Measurements from ENCODE around the gene DIP2A.
A peak's percentile ranks its signal among the peaks of the same experiment; 100 is the strongest.
"Not testable (repeated sequence)": the region's sequence is repeated elsewhere in the genome, so short reads cannot be mapped to it uniquely, and the experiment has no call there.

DIP2A gene

GRCh38 chr21:46459024-46459355 is 299 bp downstream of the DIP2A start:
- Histone ChIP-seq H3K9me3 (ENCODE audit: low read depth, low read length) (no peaks in the 10 kb centered on the region), H3K9ac (ENCODE audit: insufficient read length) (peak overlapping the region; percentile 86), H3K36me3 (ENCODE audit: insufficient read depth, low read length) (0 out of 2 replicates have a peak, but pooled peaks cover 3% of the 10 kb centered on the region), H3K4me3 (peak overlapping the region; percentile 92), H3K27ac (no peak overlapping the region)
- TF ChIP-seq EZH2 (IDR thresholded peaks at IDR 0.05) (no peak), POLR2AphosphoS5 (IDR thresholded peaks at IDR 0.05; ENCODE audit: borderline replicate concordance, low read depth, low read length) (no peak), FOXP2 (optimal IDR thresholded peaks at IDR 0.05; ENCODE audit: control extremely low read depth, extremely low read length, insufficient read depth) (no peak)
- no peak for DNase-seq (ENCODE audit: low read depth, low spot score)

- no peaks in the 10 kb centered on the region for H3K9me3 ChIP-seq (ENCODE audit: low read depth, low read length)
- 0 out of 2 replicates have a peak, but pooled peaks cover 3% of the 10 kb centered on the region for H3K36me3 ChIP-seq (ENCODE audit: insufficient read depth, low read length)
- no peak for DNase-seq (ENCODE audit: low read depth, low spot score)
- peak overlapping the region; percentile 86 for H3K9ac ChIP-seq (ENCODE audit: insufficient read length)
- TF ChIP-seq EZH2 (IDR thresholded peaks at IDR 0.05) (no peak), POLR2AphosphoS5 (IDR thresholded peaks at IDR 0.05; ENCODE audit: borderline replicate concordance, low read depth, low read length) (no peak), FOXP2 (optimal IDR thresholded peaks at IDR 0.05; ENCODE audit: control extremely low read depth, extremely low read length, insufficient read depth) (no peak)
- H3K27ac ChIP-seq, result peak overlapping the region; percentile 25; the same call in 1 of the 2 replicates
- peak overlapping the region; percentile 92 for H3K4me3 ChIP-seq
Measured at GRCh38 chr21:46459356-46460112, 843 bp downstream of the DIP2A start.

GRCh38 chr21:46461909-46462308 is 3.2 kb downstream of the DIP2A start:
- no peak for TF ChIP-seq FOXP2 (optimal IDR thresholded peaks at IDR 0.05; ENCODE audit: control extremely low read depth, extremely low read length, insufficient read depth)
- DNase-seq (ENCODE audit: low read depth, low spot score), result no peak
- H3K9ac ChIP-seq (ENCODE audit: insufficient read length), result no peak overlapping the region
- H3K36me3 ChIP-seq (ENCODE audit: insufficient read depth, low read length), result 0 out of 2 replicates have a peak, but pooled peaks cover 3% of the 10 kb centered on the region
- H3K27ac ChIP-seq, result no peak overlapping the region
- no peaks in the 10 kb centered on the region for H3K9me3 ChIP-seq (ENCODE audit: low read depth, low read length)
- no peak overlapping the region for H3K4me3 ChIP-seq

- H3K4me3 ChIP-seq; DNase-seq (ENCODE audit: low read depth, low spot score); H3K27ac ChIP-seq; H3K9me3 ChIP-seq (ENCODE audit: low read depth, low read length); H3K9ac ChIP-seq (ENCODE audit: insufficient read length); H3K36me3 ChIP-seq (ENCODE audit: insufficient read depth, low read length): not testable (repeated sequence)
Measured at GRCh38 chr21:46465153-46465552, 6.5 kb downstream of the DIP2A start.

- no peak overlapping the region for H3K4me3 ChIP-seq
- no peak for DNase-seq (ENCODE audit: low read depth, low spot score)
- H3K27ac ChIP-seq, result no peak overlapping the region
- TF ChIP-seq POLR2AphosphoS5 (IDR thresholded peaks at IDR 0.05; ENCODE audit: borderline replicate concordance, low read depth, low read length) (no peak), EZH2 (IDR thresholded peaks at IDR 0.05) (no peak), FOXP2 (optimal IDR thresholded peaks at IDR 0.05; ENCODE audit: control extremely low read depth, extremely low read length, insufficient read depth) (no peak)
- H3K36me3 ChIP-seq (ENCODE audit: insufficient read depth, low read length), result 0 out of 2 replicates have a peak, but pooled peaks cover 3% of the 10 kb centered on the region
- H3K9me3 ChIP-seq (ENCODE audit: low read depth, low read length), result no peaks in the 10 kb centered on the region
- H3K9ac ChIP-seq (ENCODE audit: insufficient read length), result no peak overlapping the region
Measured at GRCh38 chr21:46465651-46466050, 7.0 kb downstream of the DIP2A start.

GRCh38 chr21:46468108-46468774 is 9.6 kb downstream of the DIP2A start:
- no peaks in the 10 kb centered on the region for H3K9me3 ChIP-seq (ENCODE audit: low read depth, low read length)
- DNase-seq (ENCODE audit: low read depth, low spot score), result no peak
- TF ChIP-seq FOXP2 (optimal IDR thresholded peaks at IDR 0.05; ENCODE audit: control extremely low read depth, extremely low read length, insufficient read depth) (no peak), EZH2 (IDR thresholded peaks at IDR 0.05) (no peak), POLR2AphosphoS5 (IDR thresholded peaks at IDR 0.05; ENCODE audit: borderline replicate concordance, low read depth, low read length) (no peak)
- H3K36me3 ChIP-seq (ENCODE audit: insufficient read depth, low read length), result 0 out of 2 replicates have a peak, but pooled peaks cover 2% of the 10 kb centered on the region
- no peak overlapping the region for H3K4me3 ChIP-seq
- H3K27ac ChIP-seq, result no peak overlapping the region
- H3K9ac ChIP-seq (ENCODE audit: insufficient read length), result no peak overlapping the region

- TF ChIP-seq FOXP2 (optimal IDR thresholded peaks at IDR 0.05; ENCODE audit: control extremely low read depth, extremely low read length, insufficient read depth) (no peak), POLR2AphosphoS5 (IDR thresholded peaks at IDR 0.05; ENCODE audit: borderline replicate concordance, low read depth, low read length) (no peak), EZH2 (IDR thresholded peaks at IDR 0.05) (no peak)
- H3K4me3 ChIP-seq, result no peak overlapping the region
- H3K9ac ChIP-seq (ENCODE audit: insufficient read length), result no peak overlapping the region
- no peak overlapping the region for H3K27ac ChIP-seq
- no peaks in the 10 kb centered on the region for H3K9me3 ChIP-seq (ENCODE audit: low read depth, low read length)
- no peaks in the 10 kb centered on the region for H3K36me3 ChIP-seq (ENCODE audit: insufficient read depth, low read length)
- no peak for DNase-seq (ENCODE audit: low read depth, low spot score)
Measured at GRCh38 chr21:46469275-46469674, 10.6 kb downstream of the DIP2A start.

GRCh38 chr21:46471514-46471913 is 12.8 kb downstream of the DIP2A start:
- TF ChIP-seq EZH2 (IDR thresholded peaks at IDR 0.05) (no peak), FOXP2 (optimal IDR thresholded peaks at IDR 0.05; ENCODE audit: control extremely low read depth, extremely low read length, insufficient read depth) (no peak), POLR2AphosphoS5 (IDR thresholded peaks at IDR 0.05; ENCODE audit: borderline replicate concordance, low read depth, low read length) (no peak)
- Histone ChIP-seq H3K9me3 (ENCODE audit: low read depth, low read length) (no peaks in the 10 kb centered on the region), H3K9ac (ENCODE audit: insufficient read length) (no peak overlapping the region), H3K27ac (peak overlapping the region; percentile 82), H3K36me3 (ENCODE audit: insufficient read depth, low read length) (no peaks in the 10 kb centered on the region), H3K4me3 (peak overlapping the region; percentile 38; the same call in 1 of the 2 replicates)
- DNase-seq (ENCODE audit: low read depth, low spot score), result no peak
